HEK293T (cell line): ENCODE data around the gene SIPA1L3.

ENCODE experiments used
- BHLHE40 ChIP-seq: fragments of 450-650 bp; IDR thresholded peaks from 2 replicates; pipeline ENCODE4 v1.6.1; 2016; ENCODE audit warnings: mild to moderate bottlenecking, moderate library complexity, borderline replicate concordance
- CTBP1 ChIP-seq: fragments of 450-650 bp; IDR thresholded peaks from 2 replicates; pipeline ENCODE4 v1.6.1; 2016; ENCODE audit warnings: borderline replicate concordance
- ELF4 ChIP-seq: fragments of 450-650 bp; IDR thresholded peaks from 2 replicates; pipeline ENCODE4 v1.6.1; 2017; ENCODE audit warnings: antibody characterized with exemption
- FOXA1 ChIP-seq: fragments of 450-650 bp; IDR thresholded peaks from 2 replicates; pipeline ENCODE4 v1.6.1; 2016; ENCODE audit warnings: mild to moderate bottlenecking
- FOXK2 ChIP-seq: fragments of 450-650 bp; IDR thresholded peaks from 2 replicates; pipeline ENCODE4 v1.6.1; 2016; ENCODE audit warnings: mild to moderate bottlenecking
- FOXM1 ChIP-seq: fragments of 450-650 bp; IDR thresholded peaks from 2 replicates; pipeline ENCODE4 v1.6.1; 2017; ENCODE audit warnings: mild to moderate bottlenecking, borderline replicate concordance
- L3MBTL2 ChIP-seq: fragments of 450-650 bp; conservative IDR thresholded peaks from 2 replicates; pipeline ENCODE4 v1.6.1; 2016; ENCODE audit warnings: mild to moderate bottlenecking
- LEF1 ChIP-seq: fragments of 450-650 bp; IDR thresholded peaks from 2 replicates; pipeline ENCODE4 v1.6.1; 2017; ENCODE audit warnings: mild to moderate bottlenecking, borderline replicate concordance
- NFRKB ChIP-seq: fragments of 450-650 bp; IDR thresholded peaks from 2 replicates; pipeline ENCODE4 v1.6.1; 2016; ENCODE audit warnings: mild to moderate bottlenecking, moderate library complexity
- SP1 ChIP-seq: fragments of 450-650 bp; IDR thresholded peaks from 2 replicates; pipeline ENCODE4 v1.6.1; 2017
- SUZ12 ChIP-seq: fragments of 450-650 bp; IDR thresholded peaks from 2 replicates; pipeline ENCODE4 v1.6.1; 2016; ENCODE audit warnings: mild to moderate bottlenecking
- TARDBP ChIP-seq: fragments of 450-650 bp; IDR thresholded peaks from 2 replicates; pipeline ENCODE4 v1.6.1; 2016
- ZNF384 ChIP-seq: fragments of 450-650 bp; IDR thresholded peaks from 2 replicates; pipeline ENCODE4 v1.6.1; 2016
- TF ChIP-seq, protein P1 (sequence below): fragments of 450-650 bp; IDR thresholded peaks from 2 replicates; pipeline ENCODE4 v1.6.1; 2016

DNA sequence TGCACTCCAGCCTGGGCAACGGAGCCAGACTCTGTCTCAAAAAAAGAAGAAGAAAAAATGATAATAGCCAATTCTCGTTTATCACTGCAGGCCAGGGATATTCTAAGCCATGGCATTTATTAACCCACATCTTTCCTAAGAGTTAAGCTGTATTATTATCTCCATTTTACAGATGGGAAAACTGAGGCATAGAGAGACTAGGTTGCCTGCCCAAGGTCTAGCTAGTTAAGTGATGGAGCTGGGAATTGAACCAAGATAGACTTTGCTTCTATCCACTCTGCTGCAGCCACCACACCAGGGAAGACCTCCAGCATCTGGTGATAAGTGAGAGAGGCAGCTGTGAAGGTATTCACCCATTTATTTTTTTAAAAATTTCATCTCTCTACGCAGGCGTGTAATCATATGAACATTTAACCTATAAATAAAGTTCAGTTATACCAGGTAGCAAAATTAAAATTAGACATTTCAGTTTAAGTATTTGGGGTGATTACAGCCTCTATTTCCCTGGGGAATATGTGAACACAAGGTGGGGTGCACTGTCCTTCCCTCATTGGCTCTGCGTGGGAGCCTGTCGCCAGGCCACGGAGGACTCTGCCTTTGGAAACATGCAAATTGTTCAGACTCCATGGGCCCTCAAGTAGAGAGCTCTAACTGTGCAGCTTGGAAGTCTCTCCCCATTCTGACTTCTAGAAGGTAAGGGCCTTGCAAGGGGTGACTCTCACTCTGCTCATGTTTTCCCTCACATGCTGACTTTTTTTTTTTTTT is 157.8 kb downstream of the SIPA1L3 start:
- TF ChIP-seq TARDBP (no peak), SP1 (no peak), FOXA1 (no peak), ZNF384 (no peak), BHLHE40 (no peak), FOXK2 (no peak), L3MBTL2 (no peak), ELF4 (no peak), NFRKB (no peak), FOXM1 (no peak), CTBP1 (no peak), LEF1 (no peak), SUZ12 (no peak)
- TF ChIP-seq, protein P1, sequence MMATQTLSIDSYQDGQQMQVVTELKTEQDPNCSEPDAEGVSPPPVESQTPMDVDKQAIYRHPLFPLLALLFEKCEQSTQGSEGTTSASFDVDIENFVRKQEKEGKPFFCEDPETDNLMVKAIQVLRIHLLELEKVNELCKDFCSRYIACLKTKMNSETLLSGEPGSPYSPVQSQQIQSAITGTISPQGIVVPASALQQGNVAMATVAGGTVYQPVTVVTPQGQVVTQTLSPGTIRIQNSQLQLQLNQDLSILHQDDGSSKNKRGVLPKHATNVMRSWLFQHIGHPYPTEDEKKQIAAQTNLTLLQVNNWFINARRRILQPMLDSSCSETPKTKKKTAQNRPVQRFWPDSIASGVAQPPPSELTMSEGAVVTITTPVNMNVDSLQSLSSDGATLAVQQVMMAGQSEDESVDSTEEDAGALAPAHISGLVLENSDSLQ = no peak
